GM19452 (cell line): Measurements from ENCODE around the gene MESD.
"Not testable (repeated sequence)": the region's sequence is repeated elsewhere in the genome, so short reads cannot be mapped to it uniquely, and the experiment has no call there.

ENCODE experiments used
- ATAC-seq: cut with Tn5 transposase; IDR thresholded peaks from one replicate; pipeline ENCODE4 v1.9.1; 2021; ENCODE audit not compliant: unreplicated experiment

MESD gene

GRCh38 chr15:80966431-80967197 is 23.0 kb downstream of the MESD start:
- ATAC-seq = no peak

- not testable (repeated sequence) for ATAC-seq
Measured at GRCh38 chr15:80965454-80965853, 24.2 kb downstream of the MESD start.

GRCh38 chr15:80958818-80959495 is 30.7 kb downstream of the MESD start:
- no peak for ATAC-seq

- ATAC-seq = no peak
Measured at GRCh38 chr15:80957976-80958375, 31.6 kb downstream of the MESD start.

GRCh38 chr15:80957556-80957955 is 32.1 kb downstream of the MESD start:
- ATAC-seq = no peak

GRCh38 chr15:80955571-80956452 is 33.8 kb downstream of the MESD start:
- peak; percentile 68 for ATAC-seq

- no peak for ATAC-seq
Measured at GRCh38 chr15:80953953-80954778, 35.5 kb downstream of the MESD start.

GRCh38 chr15:80953001-80953952 is 36.3 kb downstream of the MESD start:
- ATAC-seq = no peak

GRCh38 chr15:80951941-80952340 is 37.7 kb downstream of the MESD start:
- ATAC-seq = no peak

GRCh38 chr15:80950291-80951078 is 39.1 kb downstream of the MESD start:
- no peak for ATAC-seq

- no peak for ATAC-seq
Measured at GRCh38 chr15:80949756-80950155, 39.9 kb downstream of the MESD start.

- ATAC-seq = no peak
Measured at GRCh38 chr15:80948651-80949292, 40.8 kb downstream of the MESD start.

- ATAC-seq = no peak
Measured at GRCh38 chr15:80946576-80946975, 43.0 kb downstream of the MESD start.

GRCh38 chr15:80945605-80946004 is 44.0 kb downstream of the MESD start:
- no peak for ATAC-seq

- ATAC-seq = no peak
Measured at GRCh38 chr15:80944818-80945217, 44.8 kb downstream of the MESD start.

GRCh38 chr15:80942746-80943565 is 46.7 kb downstream of the MESD start:
- ATAC-seq = no peak

- ATAC-seq = no peak
Measured at GRCh38 chr15:80942266-80942665, 47.4 kb downstream of the MESD start.
